ENCODE measurements around the gene C11orf86.

C11orf86 gene

DNA sequence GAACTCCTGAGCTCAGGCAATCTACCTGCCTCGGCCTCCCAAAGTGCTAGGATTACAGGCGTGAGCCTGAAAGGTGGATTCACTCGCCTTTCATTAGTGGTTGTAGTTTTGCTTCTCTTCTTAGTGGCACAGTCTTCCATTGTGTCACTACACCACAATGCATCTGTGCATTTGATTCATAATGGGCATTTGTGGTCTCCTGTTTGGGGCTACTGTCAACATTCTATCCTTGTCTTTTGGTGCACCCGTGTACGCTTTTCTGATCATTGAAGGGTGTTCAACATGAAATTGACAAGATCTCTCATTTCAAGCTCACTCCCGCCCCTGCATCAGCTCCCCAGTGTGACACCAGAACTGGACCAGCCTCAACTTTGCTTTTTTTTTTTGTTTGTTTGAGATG is 45.8 kb downstream of the C11orf86 start:
- H3K4me3 Mint-ChIP-seq, result no peak overlapping the region
- H3K27me3 Mint-ChIP-seq (ENCODE audit: low read depth, poor library complexity), result peaks cover 65% of the 10 kb centered on the region
- peaks cover 5% of the 10 kb centered on the region for H3K9me3 Mint-ChIP-seq
- H3K36me3 Mint-ChIP-seq (ENCODE audit: low read depth), result no peaks in the 10 kb centered on the region
- TF ChIP-seq, protein P1, sequence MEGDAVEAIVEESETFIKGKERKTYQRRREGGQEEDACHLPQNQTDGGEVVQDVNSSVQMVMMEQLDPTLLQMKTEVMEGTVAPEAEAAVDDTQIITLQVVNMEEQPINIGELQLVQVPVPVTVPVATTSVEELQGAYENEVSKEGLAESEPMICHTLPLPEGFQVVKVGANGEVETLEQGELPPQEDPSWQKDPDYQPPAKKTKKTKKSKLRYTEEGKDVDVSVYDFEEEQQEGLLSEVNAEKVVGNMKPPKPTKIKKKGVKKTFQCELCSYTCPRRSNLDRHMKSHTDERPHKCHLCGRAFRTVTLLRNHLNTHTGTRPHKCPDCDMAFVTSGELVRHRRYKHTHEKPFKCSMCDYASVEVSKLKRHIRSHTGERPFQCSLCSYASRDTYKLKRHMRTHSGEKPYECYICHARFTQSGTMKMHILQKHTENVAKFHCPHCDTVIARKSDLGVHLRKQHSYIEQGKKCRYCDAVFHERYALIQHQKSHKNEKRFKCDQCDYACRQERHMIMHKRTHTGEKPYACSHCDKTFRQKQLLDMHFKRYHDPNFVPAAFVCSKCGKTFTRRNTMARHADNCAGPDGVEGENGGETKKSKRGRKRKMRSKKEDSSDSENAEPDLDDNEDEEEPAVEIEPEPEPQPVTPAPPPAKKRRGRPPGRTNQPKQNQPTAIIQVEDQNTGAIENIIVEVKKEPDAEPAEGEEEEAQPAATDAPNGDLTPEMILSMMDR (IDR thresholded peaks at IDR 0.05), result no peak
- H3K27ac Mint-ChIP-seq, result no peak overlapping the region
- no peak for DNase-seq
- H3K4me1 Mint-ChIP-seq, result peaks cover 5% of the 10 kb centered on the region

DNA sequence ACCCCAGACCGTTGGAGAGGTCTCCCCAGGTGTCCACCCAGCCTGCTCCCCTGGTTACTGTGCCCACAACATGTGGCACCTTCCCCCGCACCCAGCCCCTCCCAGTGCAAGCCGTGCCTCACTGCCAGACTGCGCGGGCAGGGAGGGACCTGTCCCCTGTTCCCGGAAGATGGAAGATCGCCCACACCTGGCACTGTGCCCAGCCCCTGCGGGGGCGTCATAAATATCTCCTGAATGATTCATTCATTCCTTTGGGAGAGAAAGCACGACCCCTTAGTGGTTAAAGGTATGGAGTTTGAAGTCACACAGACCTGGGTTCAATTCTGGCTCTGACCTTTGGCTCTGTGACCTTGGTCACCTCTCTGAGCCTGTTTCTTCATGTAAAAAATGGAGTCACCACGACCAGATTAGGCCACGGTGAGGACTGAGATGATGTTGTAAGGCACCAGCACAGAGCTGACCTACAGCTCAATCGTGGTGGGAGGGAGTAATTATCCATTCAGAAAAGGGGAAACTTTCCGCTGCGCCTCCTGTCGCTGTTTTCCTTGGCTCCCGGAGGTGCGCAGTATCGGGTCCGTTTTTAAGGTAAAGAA is 47.3 kb downstream of the C11orf86 start:
- Mint-ChIP-seq H3K36me3 (ENCODE audit: low read depth) (no peaks in the 10 kb centered on the region), H3K9me3 (peaks cover 5% of the 10 kb centered on the region), H3K4me1 (peaks cover 5% of the 10 kb centered on the region), H3K4me3 (peak overlapping the region; percentile 78), H3K27ac (no peak overlapping the region), H3K27me3 (ENCODE audit: low read depth, poor library complexity) (peaks cover 79% of the 10 kb centered on the region)
- no peak for DNase-seq
- TF ChIP-seq, protein P1 (IDR thresholded peaks at IDR 0.05), result no peak

GRCh38 chr11:67022961-67023956 is 48.2 kb downstream of the C11orf86 start, which contains the start of gene SYT12:
SYT12 (plus strand) TSS chr11:67023134; CDS start chr11:67030145, 7,011 bp downstream.
- TF ChIP-seq, protein P1 (IDR thresholded peaks at IDR 0.05), result no peak
- Mint-ChIP-seq H3K4me3 (peak within 1 kb of the TSS; percentile 86), H3K4me1 (peaks cover 5% of the 10 kb centered on the region), H3K36me3 (ENCODE audit: low read depth) (no peaks in the 10 kb centered on the region), H3K9me3 (peaks cover 5% of the 10 kb centered on the region), H3K27ac (no peak within 1 kb of the TSS), H3K27me3 (ENCODE audit: low read depth, poor library complexity) (peaks cover 83% of the 10 kb centered on the region)
- peak; percentile 51 for DNase-seq

- TF ChIP-seq, protein P1 (IDR thresholded peaks at IDR 0.05), result no peak
- no peak for DNase-seq
- H3K9me3 Mint-ChIP-seq, result peaks cover 1% of the 10 kb centered on the region
- H3K4me1 Mint-ChIP-seq, result peaks cover 5% of the 10 kb centered on the region
- no peak overlapping the region for H3K27ac Mint-ChIP-seq
- H3K4me3 Mint-ChIP-seq, result peak overlapping the region; percentile 86
- H3K36me3 Mint-ChIP-seq (ENCODE audit: low read depth), result no peaks in the 10 kb centered on the region
- H3K27me3 Mint-ChIP-seq (ENCODE audit: low read depth, poor library complexity), result peaks cover 82% of the 10 kb centered on the region
These were observed 48.9 kb downstream of the C11orf86 start for GRCh38 chr11:67023957-67024353.

- Mint-ChIP-seq H3K9me3 (no peaks in the 10 kb centered on the region), H3K27ac (no peak overlapping the region), H3K4me3 (peak overlapping the region; percentile 56), H3K4me1 (peaks cover 5% of the 10 kb centered on the region), H3K27me3 (ENCODE audit: low read depth, poor library complexity) (peaks cover 82% of the 10 kb centered on the region), H3K36me3 (ENCODE audit: low read depth) (no peaks in the 10 kb centered on the region)
- no peak for DNase-seq
- TF ChIP-seq, protein P1 (IDR thresholded peaks at IDR 0.05), result no peak
These were observed 49.3 kb downstream of the C11orf86 start for GRCh38 chr11:67024410-67024809.
